K562 (cell line): Measurements from ENCODE around the gene SH3BP5. TPM values are rescaled to one million over a fixed set of nuclear protein-coding genes. Genes with fewer than 3 reads are reported as not detected.

Experiments
- ATAC-seq: fragments of 200-7000 bp; cut with Tn5 transposase; 3 replicates; pipeline ENCODE4 v1.9.1; 2020; ENCODE audit warnings: moderate library complexity
- BruUV-seq: library from RNA; stranded (reverse); fragments of 400-500 nt; replicated peaks from 2 replicates; lab custom pipeline; 2021; lab: Mats Ljungman, UMichigan
- CTCF ChIA-PET: fragments of 300-600 bp; formaldehyde crosslinking; extraction: SDS; loops from one replicate; lab custom pipeline; 2021; ENCODE audit warnings: low intra/inter-chr PET ratio; lab: Yijun Ruan, JAX
- POLR2A ChIA-PET: fragments of 300-600, 350-650 bp; sonication (Branson Sonifier 250); formaldehyde crosslinking; extraction: SDS; loops from one replicate; lab custom pipeline; 2021; ENCODE audit warnings: antibody characterized with exemption, inconsistent platforms; lab: Yijun Ruan, JAX
- DNase-seq, 4 experiments: peaks; one replicate each; pipeline versions ENCODE4 v3.0.0 to v3.0.0-alpha.2; 2011 to 2018; ENCODE audit warnings: low spot score in 3 of 4, mixed read lengths in 3 of 4; ENCODE audit errors: extremely low read depth in 1 of 4
- FAIRE-seq: peaks from 2 replicates; lab custom pipeline; 2011; peaks lifted over from hg19 to GRCh38; lab: Jason Lieb, UNC
- H2AFZ ChIP-seq: 2 replicates; pipeline ENCODE4 v1.6.0; 2011; ENCODE audit warnings: low read depth, low read length, control low read depth, inconsistent platforms
- H3K27ac ChIP-seq: fragments of 200-600 bp; 3 replicates; pipeline ENCODE4 v1.8.0; 2011; ENCODE audit warnings: low read depth, mild to moderate bottlenecking, control low read depth, inconsistent platforms, low read length, moderate library complexity, mixed read lengths; ENCODE audit errors: extremely low read depth
- H3K27me3 ChIP-seq, 2 experiments: fragments of 300-600 bp in 1 of 2; 2 replicates in 1 of 2; 3 replicates in 1 of 2; pipeline versions ENCODE4 v1.6.0 to v1.8.0; 2011; ENCODE audit warnings: inconsistent platforms in 2 of 2, low read length in 2 of 2, mild to moderate bottlenecking in 1 of 2, mixed read lengths in 1 of 2, moderate library complexity in 1 of 2; ENCODE audit not compliant: control insufficient read depth in 2 of 2, insufficient read depth in 2 of 2
- H3K36me3 ChIP-seq: fragments of 300-600 bp; 3 replicates; pipeline ENCODE4 v1.8.0; 2011; ENCODE audit warnings: mild to moderate bottlenecking, low read length, inconsistent platforms; ENCODE audit not compliant: control insufficient read depth, insufficient read depth
- H3K4me1 ChIP-seq, 2 experiments: fragments of 200-600 bp in 1 of 2; replicated peaks in 1 of 2; 2 replicates in 1 of 2; 3 replicates in 1 of 2; pipeline versions ENCODE4 v1.5.1 to v1.8.0; 2011; ENCODE audit warnings: inconsistent platforms in 2 of 2, low read length in 2 of 2, mild to moderate bottlenecking in 1 of 2, mixed read lengths in 1 of 2, moderate library complexity in 1 of 2; ENCODE audit not compliant: control insufficient read depth in 2 of 2, insufficient read depth in 2 of 2
- H3K4me2 ChIP-seq: 2 replicates; pipeline ENCODE4 v1.6.1; 2011; ENCODE audit warnings: low read length, control low read depth, inconsistent platforms, mixed read lengths; ENCODE audit not compliant: insufficient read depth
- H3K4me3 ChIP-seq: fragments of 200-600 bp; sonication (generic), shearing (Covaris generic); 2 replicates; pipeline ENCODE4 v1.5.1; 2016; ENCODE audit warnings: control low read depth, inconsistent platforms
- H3K79me2 ChIP-seq: fragments of 200-600 bp; 3 replicates; pipeline ENCODE4 v1.8.0; 2011; ENCODE audit warnings: low read length, inconsistent platforms; ENCODE audit not compliant: control insufficient read depth, insufficient read depth
- H3K9ac ChIP-seq, 2 experiments: 2 replicates each; pipeline versions ENCODE4 v1.6.0 to v1.6.1; 2011; ENCODE audit warnings: low read depth in 2 of 2, low read length in 2 of 2, control low read depth in 1 of 2, inconsistent platforms in 1 of 2, mild to moderate bottlenecking in 1 of 2, mixed read lengths in 1 of 2; ENCODE audit not compliant: insufficient read depth in 1 of 2
- H3K9me1 ChIP-seq: one replicate; pipeline ENCODE4 v1.6.0; 2011; ENCODE audit warnings: inconsistent platforms, mild to moderate bottlenecking, low read length, moderate library complexity; ENCODE audit not compliant: control insufficient read depth, insufficient read depth
- H3K9me3 ChIP-seq: replicated peaks from 2 replicates; pipeline ENCODE4 v1.5.1; 2011; ENCODE audit warnings: low read depth, low read length, inconsistent platforms; ENCODE audit not compliant: control insufficient read depth, insufficient read depth
- H4K20me1 ChIP-seq: replicated peaks from 2 replicates; pipeline ENCODE4 v1.6.1; 2011; ENCODE audit warnings: low read length, inconsistent platforms, mixed read lengths; ENCODE audit not compliant: control insufficient read depth, insufficient read depth
- E2F5 ChIP-seq: sonication (generic); formaldehyde crosslinking; IDR thresholded peaks from 2 replicates; pipeline ENCODE4 v1.8.0; 2022; ENCODE audit warnings: mild to moderate bottlenecking, missing genetic modification reagents
- ETS1 ChIP-seq: conservative IDR thresholded peaks from 2 replicates; pipeline ENCODE4 v1.6.1; 2011; ENCODE audit warnings: low read depth, mild to moderate bottlenecking, low read length; ENCODE audit not compliant: control insufficient read depth
- FOSL1 ChIP-seq: fragments of 200-800 bp; sonication (Bioruptor generic); conservative IDR thresholded peaks from 2 replicates; pipeline ENCODE4 v1.6.1; 2016; ENCODE audit warnings: missing genetic modification characterization, missing compliant biosample characterization
- FOXP4 ChIP-seq: sonication (generic); formaldehyde crosslinking; IDR thresholded peaks from 2 replicates; pipeline ENCODE4 v1.8.0; 2022; ENCODE audit warnings: mild to moderate bottlenecking, missing genetic modification reagents, borderline replicate concordance
- JUN ChIP-seq, 2 experiments: sonication (generic) in 1 of 2; formaldehyde crosslinking in 1 of 2; IDR thresholded peaks; 2 replicates each; pipeline versions ENCODE4 v1.6.1 to v1.8.0; 2012 to 2022; ENCODE audit warnings: borderline replicate concordance in 2 of 2, mild to moderate bottlenecking in 2 of 2, improper control_type of control experiment in 1 of 2, low read depth in 1 of 2, low read length in 1 of 2, missing genetic modification reagents in 1 of 2
- JUND ChIP-seq, 2 experiments: IDR thresholded peaks; 2 replicates in 1 of 2; 3 replicates in 1 of 2; pipeline ENCODE4 v1.6.1; 2011; ENCODE audit warnings: borderline replicate concordance in 2 of 2, low read depth in 2 of 2, low read length in 2 of 2, improper control_type of control experiment in 1 of 2, missing biosample characterization in 1 of 2, missing genetic modification characterization in 1 of 2, missing genetic modification reagents in 1 of 2
- PCBP2 ChIP-seq: fragments of 200-400 bp; formaldehyde crosslinking; IDR thresholded peaks from 2 replicates; pipeline ENCODE4 v1.6.1; 2018; ENCODE audit warnings: low read length, low read depth, mild to moderate bottlenecking, moderate library complexity; ENCODE audit not compliant: poor library complexity, severe bottlenecking
- POLR2A ChIP-seq: fragments of 450-650 bp; conservative IDR thresholded peaks from 2 replicates; pipeline ENCODE4 v1.6.1; 2016
- THAP12 ChIP-seq: fragments of 250-450 bp; sonication (Bioruptor Pico); IDR thresholded peaks from 2 replicates; pipeline ENCODE4 v1.9.0; 2021; ENCODE audit warnings: mild to moderate bottlenecking, inconsistent platforms
- ZNF121 ChIP-seq: sonication (generic); formaldehyde crosslinking; conservative IDR thresholded peaks from 2 replicates; pipeline ENCODE4 v1.8.0; 2022; ENCODE audit warnings: missing genetic modification reagents
- ZNF232 ChIP-seq: sonication (generic); formaldehyde crosslinking; IDR thresholded peaks from 2 replicates; pipeline ENCODE4 v1.8.0; 2022; ENCODE audit warnings: mild to moderate bottlenecking, missing genetic modification reagents
- ZNF384 ChIP-seq: IDR thresholded peaks from 2 replicates; pipeline ENCODE4 v1.6.1; 2012; ENCODE audit warnings: low read depth, low read length, improper control_type of control experiment
- ZNF584 ChIP-seq: fragments of 200-800 bp; sonication (Bioruptor generic); IDR thresholded peaks from 2 replicates; pipeline ENCODE4 v1.6.1; 2016; ENCODE audit warnings: low read depth, mild to moderate bottlenecking, missing genetic modification characterization, missing compliant biosample characterization
- WGBS: fragments of 100-300 bp; shearing (Covaris generic); methylation state at CpG from one replicate; pipeline ENCODE4 v1.1.6; 2016; ENCODE audit warnings: low coverage, mixed read lengths; ENCODE audit not compliant: insufficient coverage; ENCODE audit errors: missing lambda C conversion rate; 5-methylcytosine and 5-hydroxymethylcytosine counted together
- in situ Hi-C: fragments of 300-500 bp; cut with MboI; formaldehyde crosslinking; loops from 4 replicates; pipeline ENCODE4 v1.15.0; 2018; ENCODE audit warnings: inconsistent platforms, mixed read lengths
- intact Hi-C: fragments of 100-400 bp; cut with micrococcal nuclease; formaldehyde crosslinking; loops from 2 replicates; pipeline ENCODE4 v1.14.2; 2022
- polyA plus RNA-seq, 8 experiments: library from polyadenylated mRNA; depleted of rRNA in 4 of 8; stranded (reverse) in 5 of 8; unstranded in 3 of 8; fragments of >200 nt; fragmentation: Nextera tagmentation in 2 of 8; fragmentation: Illumina TruSeq in 1 of 8; extraction: Ambion mirVana in 2 of 8; extraction: Trizol in 1 of 8; gene quantifications; 2 replicates each; pipeline versions ENCODE4 v1.2.1 to v1.2.3, GENCODE V29; 2011 to 2014; ENCODE audit warnings: inconsistent platforms in 1 of 8, missing spikeins in 1 of 8
- total RNA-seq, 7 experiments: library from RNA; depleted of rRNA in 6 of 7; stranded (reverse); fragments of >200 nt in 6 of 7; fragmentation: Illumina TruSeq in 2 of 7; extraction: Trizol in 2 of 7; gene quantifications; 2 replicates each; pipeline versions ENCODE4 v1.2.1 to v1.2.3, GENCODE V29; 2011 to 2021; ENCODE audit warnings: low replicate concordance in 1 of 7

The SH3BP5 gene
- total and polyA plus RNA-seq, 9 of the 15 experiments (the other 6 are each of a cell fraction or from before 2014, with no cell fraction given) = 2.9 to 29.0 (median 14.9) TPM

- H3K4me2 ChIP-seq = no peak overlapping the region
- no peaks in the 10 kb centered on the region for H3K9me1 ChIP-seq
- in situ Hi-C loops = no loop called here
- no peaks in the 10 kb centered on the region for H3K27me3 ChIP-seq
- H3K9ac ChIP-seq = no peak overlapping the region
- no peaks in the 10 kb centered on the region for H4K20me1 ChIP-seq
- DNase-seq (no peak), FAIRE-seq (no peak), ATAC-seq (no peak)
- intact Hi-C loops = no loop called here
- H3K79me2 ChIP-seq = no peaks in the 10 kb centered on the region
- ChIA-PET CTCF (no interaction called here), POLR2A (no interaction called here)
- H3K36me3 ChIP-seq = no peaks in the 10 kb centered on the region
- no peak overlapping the region for H2AFZ ChIP-seq
- BruUV-seq = no TSS peak
- no peak overlapping the region for H3K4me3 ChIP-seq
- H3K9me3 ChIP-seq = no peaks in the 10 kb centered on the region
- 31% methylated on average over 5 of the region's 6 CpGs for WGBS
- peaks cover 5 to 6% of the 10 kb centered on the region in 2 experiments; a peak in 3 of 5 replicates for H3K4me1 ChIP-seq
- H3K27ac ChIP-seq = no peak overlapping the region
- peak; percentile 62 for TF ChIP-seq ZNF121 (CRISPR knock-in tag)
- TF ChIP-seq JUND (IDR thresholded peaks at IDR 0.05; ENCODE audit: borderline replicate concordance, low read depth, low read length) = peak; percentile 48; the same call in 1 of the 2 replicates
- no peak for TF ChIP-seq JUND (tag; IDR thresholded peaks at IDR 0.05; ENCODE audit: borderline replicate concordance, low read depth, low read length)
- no peak for TF ChIP-seq ETS1
- peak; percentile 58 for TF ChIP-seq FOSL1 (tag)
- TF ChIP-seq JUN (IDR thresholded peaks at IDR 0.05; ENCODE audit: borderline replicate concordance, low read depth, low read length) = 0 out of 2 replicates have a peak, but pooled peaks have one; percentile 13
- TF ChIP-seq JUN (CRISPR knock-in tag; IDR thresholded peaks at IDR 0.05; ENCODE audit: borderline replicate concordance) = no peak
- TF ChIP-seq ZNF232 (CRISPR knock-in tag) = no peak
- TF ChIP-seq PCBP2 = no peak
- TF ChIP-seq E2F5 (CRISPR knock-in tag) = no peak
- TF ChIP-seq ZNF584 (CRISPR knock-in tag) = no peak
- no peak for TF ChIP-seq POLR2A
- TF ChIP-seq FOXP4 (CRISPR knock-in tag) = no peak
- TF ChIP-seq THAP12 = no peak
- TF ChIP-seq ZNF384 = peak; percentile 70; the same call in 1 of the 2 replicates
These were observed 27.5 kb upstream of the SH3BP5 start for GRCh38 chr3:15359677-15360397.
